HFF-Myc (cell line): ENCODE measurements around the gene DNAJB1.

ENCODE experiments used
- DNase-seq: peaks from one replicate; pipeline ENCODE4 v3.0.0-alpha.2; 2011; ENCODE audit warnings: low read depth; ENCODE audit errors: extremely low read depth
- H3K4me3 ChIP-seq: replicated peaks from 2 replicates; pipeline ENCODE4 v1.5.1; 2011; ENCODE audit warnings: low read depth, mild to moderate bottlenecking, control low read depth, low read length
- CTCF ChIP-seq: IDR thresholded peaks from 2 replicates; pipeline ENCODE4 v1.5.1; 2012; ENCODE audit warnings: mild to moderate bottlenecking, low read depth, low read length, control low read depth; ENCODE audit errors: missing control alignments

DNAJB1 gene

GRCh38 chr19:14494411-14494810 is 23.8 kb downstream of the DNAJB1 start:
- TF ChIP-seq CTCF = no peak
- no peak for DNase-seq
- peak overlapping the region; percentile 80 for H3K4me3 ChIP-seq

- no peak for TF ChIP-seq CTCF
- DNase-seq = no peak
- H3K4me3 ChIP-seq = no peak overlapping the region
Measured at GRCh38 chr19:14492756-14493337, 25.4 kb downstream of the DNAJB1 start.

GRCh38 chr19:14487370-14488125 is 30.6 kb downstream of the DNAJB1 start:
- TF ChIP-seq CTCF = no peak
- no peak for DNase-seq
- no peak overlapping the region for H3K4me3 ChIP-seq

GRCh38 chr19:14482172-14482941 is 35.8 kb downstream of the DNAJB1 start:
- DNase-seq = no peak
- TF ChIP-seq CTCF = no peak
- no peak overlapping the region for H3K4me3 ChIP-seq

GRCh38 chr19:14480700-14481079 is 37.5 kb downstream of the DNAJB1 start:
- no peak for TF ChIP-seq CTCF

GRCh38 chr19:14479975-14480699 is 38.1 kb downstream of the DNAJB1 start:
- peak; percentile 85 for TF ChIP-seq CTCF
- H3K4me3 ChIP-seq = no peak overlapping the region
- DNase-seq = no peak

More at GRCh38 chr19:14480700-14481079, 37.5 kb downstream of the DNAJB1 start:
- no peak overlapping the region for H3K4me3 ChIP-seq
- DNase-seq = no peak
